Measurements from ENCODE around the gene MUTYH. TPM values are rescaled to one million over a fixed set of nuclear protein-coding genes. Genes with fewer than 3 reads are reported as not detected.

The MUTYH gene
- total RNA-seq, 1 donor from 2014 or later, result 6.6 TPM

DNA sequence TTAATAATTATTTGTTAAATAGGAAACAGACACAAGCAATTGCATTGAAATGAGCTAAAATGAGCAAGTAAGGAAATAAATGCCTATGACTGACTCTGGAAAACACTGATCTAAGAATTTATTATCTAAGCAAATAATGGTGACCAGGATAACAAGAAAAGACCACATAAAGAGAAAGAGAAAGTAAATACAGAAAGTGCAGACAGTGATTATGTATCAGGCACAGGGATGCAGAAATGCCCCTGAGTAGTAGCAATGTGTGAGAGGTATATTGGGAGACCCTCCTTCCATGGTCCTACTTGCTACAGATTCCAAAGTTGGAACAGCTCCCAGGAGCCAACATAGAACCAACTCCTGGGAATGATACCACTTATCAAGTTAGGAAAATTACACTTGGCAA, 33.3 kb upstream of the MUTYH start:
- no peak for TF ChIP-seq EZH2 (IDR thresholded peaks at IDR 0.05; ENCODE audit: insufficient read depth, low read length)
- TF ChIP-seq, protein P1, sequence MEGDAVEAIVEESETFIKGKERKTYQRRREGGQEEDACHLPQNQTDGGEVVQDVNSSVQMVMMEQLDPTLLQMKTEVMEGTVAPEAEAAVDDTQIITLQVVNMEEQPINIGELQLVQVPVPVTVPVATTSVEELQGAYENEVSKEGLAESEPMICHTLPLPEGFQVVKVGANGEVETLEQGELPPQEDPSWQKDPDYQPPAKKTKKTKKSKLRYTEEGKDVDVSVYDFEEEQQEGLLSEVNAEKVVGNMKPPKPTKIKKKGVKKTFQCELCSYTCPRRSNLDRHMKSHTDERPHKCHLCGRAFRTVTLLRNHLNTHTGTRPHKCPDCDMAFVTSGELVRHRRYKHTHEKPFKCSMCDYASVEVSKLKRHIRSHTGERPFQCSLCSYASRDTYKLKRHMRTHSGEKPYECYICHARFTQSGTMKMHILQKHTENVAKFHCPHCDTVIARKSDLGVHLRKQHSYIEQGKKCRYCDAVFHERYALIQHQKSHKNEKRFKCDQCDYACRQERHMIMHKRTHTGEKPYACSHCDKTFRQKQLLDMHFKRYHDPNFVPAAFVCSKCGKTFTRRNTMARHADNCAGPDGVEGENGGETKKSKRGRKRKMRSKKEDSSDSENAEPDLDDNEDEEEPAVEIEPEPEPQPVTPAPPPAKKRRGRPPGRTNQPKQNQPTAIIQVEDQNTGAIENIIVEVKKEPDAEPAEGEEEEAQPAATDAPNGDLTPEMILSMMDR (IDR thresholded peaks at IDR 0.05; ENCODE audit: insufficient read depth, low read depth, low read length), result no peak
- Mint-ChIP-seq H3K4me1 (ENCODE audit: low read depth, unreplicated experiment) (no peaks in the 10 kb centered on the region), H3K9me3 (ENCODE audit: unreplicated experiment) (no peaks in the 10 kb centered on the region), H3K27me3 (ENCODE audit: low read depth, unreplicated experiment) (no peaks in the 10 kb centered on the region), H3K4me3 (ENCODE audit: unreplicated experiment) (no peak overlapping the region), H3K27ac (ENCODE audit: unreplicated experiment) (no peak overlapping the region), H3K36me3 (ENCODE audit: low read depth, unreplicated experiment) (no peaks in the 10 kb centered on the region)
- Histone ChIP-seq H3K4me2 (ENCODE audit: low read length) (no peak overlapping the region), H3K9ac (ENCODE audit: low read length) (no peak overlapping the region), H3K79me2 (ENCODE audit: insufficient read depth, low read length) (no peaks in the 10 kb centered on the region), H3K27ac (ENCODE audit: low read depth, low read length) (no peak overlapping the region), H3K27me3 (ENCODE audit: insufficient read depth, low read length) (no peaks in the 10 kb centered on the region), H3K9me3 (ENCODE audit: insufficient read depth, low read depth, low read length) (no peaks in the 10 kb centered on the region), H4K20me1 (ENCODE audit: insufficient read depth, low read length) (no peaks in the 10 kb centered on the region), H3K4me1 (ENCODE audit: insufficient read depth, low read length) (no peaks in the 10 kb centered on the region), H3K36me3 (ENCODE audit: insufficient read depth, low read length) (no peaks in the 10 kb centered on the region), H2AFZ (ENCODE audit: low read depth, low read length) (no peak overlapping the region), H3K4me3 (ENCODE audit: insufficient read depth, low read depth, low read length) (no peak overlapping the region)
- FAIRE-seq (no peak), DNase-seq (ENCODE audit: low read depth) (no peak)

DNA sequence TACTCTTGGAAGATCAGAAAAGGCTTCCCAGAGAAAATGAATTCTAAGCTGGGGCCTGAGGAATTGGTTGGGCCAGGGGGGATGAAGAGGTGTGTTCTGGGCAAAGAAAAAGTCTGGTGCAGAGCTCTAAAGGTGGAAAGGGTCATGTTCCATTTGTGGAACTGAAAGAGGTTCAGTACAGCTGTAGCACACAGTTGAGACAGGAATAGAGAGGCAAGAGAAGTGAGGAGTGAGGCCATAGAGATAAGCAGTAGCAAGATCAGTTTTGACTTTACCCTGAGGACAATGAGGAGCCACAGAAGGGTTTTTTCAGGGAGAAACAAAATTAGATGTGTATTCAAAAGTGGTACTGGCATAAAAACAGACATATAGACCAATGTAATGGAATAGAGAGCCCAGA, 30.3 kb upstream of the MUTYH start:
- no peaks in the 10 kb centered on the region for H4K20me1 ChIP-seq (ENCODE audit: insufficient read depth, low read length)
- DNase-seq (ENCODE audit: low read depth) (no peak), FAIRE-seq (no peak)
- H3K9ac ChIP-seq (ENCODE audit: low read length), result no peak overlapping the region
- no peaks in the 10 kb centered on the region for H3K79me2 ChIP-seq (ENCODE audit: insufficient read depth, low read length)
- no peak overlapping the region for H3K4me2 ChIP-seq (ENCODE audit: low read length)
- H3K36me3 ChIP-seq (ENCODE audit: insufficient read depth, low read length), result no peaks in the 10 kb centered on the region
- H3K4me3 ChIP-seq (ENCODE audit: insufficient read depth, low read depth, low read length), result no peak overlapping the region
- H3K27me3 ChIP-seq (ENCODE audit: insufficient read depth, low read length), result no peaks in the 10 kb centered on the region
- Mint-ChIP-seq H3K27ac (ENCODE audit: unreplicated experiment) (no peak overlapping the region), H3K27me3 (ENCODE audit: low read depth, unreplicated experiment) (no peaks in the 10 kb centered on the region), H3K4me1 (ENCODE audit: low read depth, unreplicated experiment) (no peaks in the 10 kb centered on the region), H3K4me3 (ENCODE audit: unreplicated experiment) (no peak overlapping the region), H3K9me3 (ENCODE audit: unreplicated experiment) (no peaks in the 10 kb centered on the region), H3K36me3 (ENCODE audit: low read depth, unreplicated experiment) (no peaks in the 10 kb centered on the region)
- TF ChIP-seq, protein P1 (IDR thresholded peaks at IDR 0.05; ENCODE audit: insufficient read depth, low read depth, low read length), result no peak
- no peak for TF ChIP-seq EZH2 (IDR thresholded peaks at IDR 0.05; ENCODE audit: insufficient read depth, low read length)
- no peaks in the 10 kb centered on the region for H3K4me1 ChIP-seq (ENCODE audit: insufficient read depth, low read length)
- H2AFZ ChIP-seq (ENCODE audit: low read depth, low read length), result no peak overlapping the region
- H3K27ac ChIP-seq (ENCODE audit: low read depth, low read length), result no peak overlapping the region
- H3K9me3 ChIP-seq (ENCODE audit: insufficient read depth, low read depth, low read length), result no peaks in the 10 kb centered on the region

DNA sequence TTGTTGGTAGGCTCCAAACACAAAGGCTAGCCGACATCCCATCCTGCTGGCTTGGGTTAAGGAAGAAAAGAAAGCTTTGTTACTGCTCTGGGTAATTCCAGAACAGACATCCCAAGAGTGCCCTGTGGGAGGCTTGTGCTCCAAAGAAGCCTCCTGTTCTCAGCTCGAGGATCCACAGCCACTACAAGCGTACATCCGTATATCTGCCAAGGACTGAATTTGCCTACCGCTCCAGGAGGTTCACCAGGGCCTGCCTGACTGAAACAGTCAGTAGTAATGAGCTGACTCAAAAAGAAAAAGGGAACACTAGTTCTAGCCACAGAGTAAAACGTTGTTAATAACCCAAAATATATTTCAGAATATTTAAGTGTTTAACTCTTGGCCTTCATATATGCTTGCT, 24.8 kb upstream of the MUTYH start:
- Mint-ChIP-seq H3K4me3 (ENCODE audit: unreplicated experiment) (no peak overlapping the region), H3K27me3 (ENCODE audit: low read depth, unreplicated experiment) (no peaks in the 10 kb centered on the region), H3K9me3 (ENCODE audit: unreplicated experiment) (no peaks in the 10 kb centered on the region), H3K27ac (ENCODE audit: unreplicated experiment) (no peak overlapping the region), H3K4me1 (ENCODE audit: low read depth, unreplicated experiment) (no peaks in the 10 kb centered on the region), H3K36me3 (ENCODE audit: low read depth, unreplicated experiment) (no peaks in the 10 kb centered on the region)
- H3K27ac ChIP-seq (ENCODE audit: low read depth, low read length), result no peak overlapping the region
- no peaks in the 10 kb centered on the region for H3K9me3 ChIP-seq (ENCODE audit: insufficient read depth, low read depth, low read length)
- no peak for FAIRE-seq
- H3K27me3 ChIP-seq (ENCODE audit: insufficient read depth, low read length), result no peaks in the 10 kb centered on the region
- H3K4me2 ChIP-seq (ENCODE audit: low read length), result no peak overlapping the region
- DNase-seq (ENCODE audit: low read depth), result no peak
- no peak overlapping the region for H3K4me3 ChIP-seq (ENCODE audit: insufficient read depth, low read depth, low read length)
- H3K79me2 ChIP-seq (ENCODE audit: insufficient read depth, low read length), result no peaks in the 10 kb centered on the region
- no peak overlapping the region for H2AFZ ChIP-seq (ENCODE audit: low read depth, low read length)
- no peaks in the 10 kb centered on the region for H4K20me1 ChIP-seq (ENCODE audit: insufficient read depth, low read length)
- no peaks in the 10 kb centered on the region for H3K4me1 ChIP-seq (ENCODE audit: insufficient read depth, low read length)
- H3K36me3 ChIP-seq (ENCODE audit: insufficient read depth, low read length), result no peaks in the 10 kb centered on the region
- TF ChIP-seq EZH2 (IDR thresholded peaks at IDR 0.05; ENCODE audit: insufficient read depth, low read length), result no peak
- TF ChIP-seq, protein P1 (IDR thresholded peaks at IDR 0.05; ENCODE audit: insufficient read depth, low read depth, low read length), result no peak
- H3K9ac ChIP-seq (ENCODE audit: low read length), result no peak overlapping the region
